DOHH2 (cell line): Measurements from ENCODE around the gene C1orf94.

Experiments
- EZH2phosphoT487 ChIP-seq: fragments of 200-600 bp; sonication (generic); IDR thresholded peaks from 2 replicates; pipeline ENCODE4 v1.6.1; 2017; ENCODE audit warnings: borderline replicate concordance, mild to moderate bottlenecking, antibody characterized with exemption, low read length, moderate library complexity, mixed read lengths
- TF ChIP-seq, protein P1 (sequence below): fragments of 200-600 bp; sonication (generic); IDR thresholded peaks from one replicate; pipeline ENCODE4 v1.5.1; 2014; ENCODE audit warnings: antibody characterized with exemption, mild to moderate bottlenecking, low read depth, low read length; ENCODE audit not compliant: poor library complexity, severe bottlenecking

DNA sequence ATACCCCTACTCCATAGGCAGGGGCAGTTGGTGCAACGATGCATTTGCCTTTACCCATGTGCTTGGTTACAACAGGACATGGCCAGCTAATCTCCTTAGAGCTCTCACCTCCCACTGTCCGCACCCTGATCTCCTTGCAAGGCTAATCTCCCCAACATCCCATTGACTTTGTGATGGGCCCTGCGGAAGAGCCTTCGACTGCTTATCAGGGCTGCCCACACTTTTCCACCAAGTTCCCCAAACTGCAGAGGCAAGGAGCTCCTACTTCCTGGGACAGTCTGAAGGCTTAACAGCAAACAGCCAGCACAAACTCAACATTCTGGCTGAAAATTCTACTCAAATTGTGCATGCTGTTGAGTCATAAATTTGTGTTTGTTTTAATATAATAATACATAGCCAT is 36.0 kb downstream of the C1orf94 start:
- TF ChIP-seq, protein P1, sequence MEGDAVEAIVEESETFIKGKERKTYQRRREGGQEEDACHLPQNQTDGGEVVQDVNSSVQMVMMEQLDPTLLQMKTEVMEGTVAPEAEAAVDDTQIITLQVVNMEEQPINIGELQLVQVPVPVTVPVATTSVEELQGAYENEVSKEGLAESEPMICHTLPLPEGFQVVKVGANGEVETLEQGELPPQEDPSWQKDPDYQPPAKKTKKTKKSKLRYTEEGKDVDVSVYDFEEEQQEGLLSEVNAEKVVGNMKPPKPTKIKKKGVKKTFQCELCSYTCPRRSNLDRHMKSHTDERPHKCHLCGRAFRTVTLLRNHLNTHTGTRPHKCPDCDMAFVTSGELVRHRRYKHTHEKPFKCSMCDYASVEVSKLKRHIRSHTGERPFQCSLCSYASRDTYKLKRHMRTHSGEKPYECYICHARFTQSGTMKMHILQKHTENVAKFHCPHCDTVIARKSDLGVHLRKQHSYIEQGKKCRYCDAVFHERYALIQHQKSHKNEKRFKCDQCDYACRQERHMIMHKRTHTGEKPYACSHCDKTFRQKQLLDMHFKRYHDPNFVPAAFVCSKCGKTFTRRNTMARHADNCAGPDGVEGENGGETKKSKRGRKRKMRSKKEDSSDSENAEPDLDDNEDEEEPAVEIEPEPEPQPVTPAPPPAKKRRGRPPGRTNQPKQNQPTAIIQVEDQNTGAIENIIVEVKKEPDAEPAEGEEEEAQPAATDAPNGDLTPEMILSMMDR: no peak
- no peak for TF ChIP-seq EZH2phosphoT487
